DND-41 (cell line): ENCODE results near the gene ANKRD13A.

Experiments
- EZH2 ChIP-seq: IDR thresholded peaks from 3 replicates; pipeline ENCODE4 v1.6.1; 2012; ENCODE audit warnings: borderline replicate concordance, low read depth, mild to moderate bottlenecking, moderate library complexity, low read length, inconsistent platforms; ENCODE audit not compliant: severe bottlenecking
- TF ChIP-seq, protein P1 (sequence below): IDR thresholded peaks from 2 replicates; pipeline ENCODE4 v1.5.1; 2012; ENCODE audit warnings: borderline replicate concordance, low read length, moderate library complexity, mild to moderate bottlenecking; ENCODE audit not compliant: poor library complexity, severe bottlenecking; ENCODE audit errors: extremely low read depth

DNA sequence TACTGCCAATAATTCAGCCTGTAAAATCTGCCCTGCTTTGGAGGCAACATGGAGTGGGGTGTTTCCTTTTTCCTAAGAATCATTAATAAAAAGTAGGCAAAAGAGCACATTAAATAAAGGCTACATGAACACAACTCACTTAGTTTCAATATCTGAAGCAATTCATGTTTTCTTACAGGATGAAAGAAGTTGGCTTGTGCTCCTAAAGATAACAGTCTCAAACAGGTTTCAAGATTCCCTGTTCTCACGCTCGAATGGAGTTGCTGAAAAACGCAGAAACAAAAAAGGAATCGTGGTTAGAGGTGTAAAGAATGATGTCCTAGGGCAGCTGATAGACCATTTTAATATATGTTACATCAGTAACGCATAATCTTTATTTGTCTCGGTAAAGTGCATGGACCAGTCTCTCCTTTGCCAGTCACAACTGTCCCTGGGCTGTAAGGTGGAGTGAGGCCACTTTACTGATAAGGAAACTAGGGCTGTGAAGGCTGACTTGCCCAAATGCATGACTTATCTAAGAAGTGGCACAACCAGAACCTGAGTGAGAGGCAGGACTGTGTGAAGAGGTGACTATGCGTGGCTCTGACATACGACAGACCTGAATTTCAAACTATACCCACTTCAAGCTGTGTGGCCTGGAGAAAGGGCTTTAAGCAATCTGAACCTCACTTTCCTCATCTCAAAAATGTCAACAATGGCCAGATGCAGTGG is 15.6 kb upstream of the ANKRD13A start:
- TF ChIP-seq, protein P1, sequence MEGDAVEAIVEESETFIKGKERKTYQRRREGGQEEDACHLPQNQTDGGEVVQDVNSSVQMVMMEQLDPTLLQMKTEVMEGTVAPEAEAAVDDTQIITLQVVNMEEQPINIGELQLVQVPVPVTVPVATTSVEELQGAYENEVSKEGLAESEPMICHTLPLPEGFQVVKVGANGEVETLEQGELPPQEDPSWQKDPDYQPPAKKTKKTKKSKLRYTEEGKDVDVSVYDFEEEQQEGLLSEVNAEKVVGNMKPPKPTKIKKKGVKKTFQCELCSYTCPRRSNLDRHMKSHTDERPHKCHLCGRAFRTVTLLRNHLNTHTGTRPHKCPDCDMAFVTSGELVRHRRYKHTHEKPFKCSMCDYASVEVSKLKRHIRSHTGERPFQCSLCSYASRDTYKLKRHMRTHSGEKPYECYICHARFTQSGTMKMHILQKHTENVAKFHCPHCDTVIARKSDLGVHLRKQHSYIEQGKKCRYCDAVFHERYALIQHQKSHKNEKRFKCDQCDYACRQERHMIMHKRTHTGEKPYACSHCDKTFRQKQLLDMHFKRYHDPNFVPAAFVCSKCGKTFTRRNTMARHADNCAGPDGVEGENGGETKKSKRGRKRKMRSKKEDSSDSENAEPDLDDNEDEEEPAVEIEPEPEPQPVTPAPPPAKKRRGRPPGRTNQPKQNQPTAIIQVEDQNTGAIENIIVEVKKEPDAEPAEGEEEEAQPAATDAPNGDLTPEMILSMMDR = no peak
- TF ChIP-seq EZH2 = no peak
